GM23338 (cell line): Measurements from ENCODE around the gene LIX1. TPM values are rescaled to one million over a fixed set of nuclear protein-coding genes. Genes with fewer than 3 reads are reported as not detected.

Experiments
- ATAC-seq: fragments of 200-7000 bp; cut with Tn5 transposase; 3 replicates; pipeline ENCODE4 v1.9.1; 2020
- DNase-seq: peaks from one replicate; pipeline ENCODE4 v3.0.0-alpha.2; 2015; ENCODE audit warnings: low spot score
- H2AFZ ChIP-seq: fragments of 200-600 bp; sonication (generic); 2 replicates; pipeline ENCODE4 v1.8.0; 2016; ENCODE audit warnings: antibody characterized with exemption, mild to moderate bottlenecking, moderate library complexity
- H3F3A ChIP-seq: fragments of 200-600 bp; sonication (generic); replicated peaks from 2 replicates; pipeline ENCODE4 v1.8.0; 2017; ENCODE audit warnings: antibody characterized with exemption, mixed run types, low read depth
- H3K27ac ChIP-seq: fragments of 200-600 bp; sonication (generic); 2 replicates; pipeline ENCODE4 v1.6.1; 2016; ENCODE audit warnings: low read depth
- H3K27me3 ChIP-seq: fragments of 200-600 bp; sonication (generic); 2 replicates; pipeline ENCODE4 v1.8.0; 2016; ENCODE audit warnings: mild to moderate bottlenecking, mixed run types, moderate library complexity; ENCODE audit not compliant: insufficient read depth
- H3K36me3 ChIP-seq: fragments of 200-600 bp; sonication (generic); 2 replicates; pipeline ENCODE4 v1.8.0; 2016; ENCODE audit warnings: mild to moderate bottlenecking; ENCODE audit not compliant: insufficient read depth
- H3K4me1 ChIP-seq: fragments of 200-600 bp; sonication (generic); 2 replicates; pipeline ENCODE4 v1.8.0; 2016; ENCODE audit warnings: mild to moderate bottlenecking, moderate library complexity; ENCODE audit not compliant: insufficient read depth
- H3K4me2 ChIP-seq: fragments of 200-600 bp; sonication (generic); 2 replicates; pipeline ENCODE4 v1.7.1; 2017; ENCODE audit warnings: mixed run types
- H3K4me3 ChIP-seq: fragments of 200-600 bp; sonication (generic); 2 replicates; pipeline ENCODE4 v1.6.1; 2016; ENCODE audit warnings: mixed run types
- H3K79me2 ChIP-seq: fragments of 200-600 bp; sonication (generic); replicated peaks from 2 replicates; pipeline ENCODE4 v1.8.0; 2017; ENCODE audit warnings: mild to moderate bottlenecking; ENCODE audit not compliant: insufficient read depth
- H3K9me2 ChIP-seq: fragments of 200-600 bp; sonication (generic); 2 replicates; pipeline ENCODE4 v1.8.0; 2017; ENCODE audit not compliant: insufficient read depth
- H4K20me1 ChIP-seq: fragments of 200-600 bp; sonication (generic); replicated peaks from 2 replicates; pipeline ENCODE4 v1.8.0; 2017; ENCODE audit warnings: mild to moderate bottlenecking; ENCODE audit not compliant: insufficient read depth
- H3K27ac Mint-ChIP-seq: 2 replicates; pipeline ENCODE4 v1.8.0; 2020; ENCODE audit warnings: inconsistent platforms, mild to moderate bottlenecking, moderate library complexity, mixed read lengths
- H3K27me3 Mint-ChIP-seq: 3 replicates; pipeline ENCODE4 v1.8.0; 2022; ENCODE audit warnings: low read depth, mild to moderate bottlenecking, moderate library complexity, mixed read lengths, inconsistent platforms; ENCODE audit not compliant: insufficient read depth, poor library complexity
- H3K36me3 Mint-ChIP-seq: 3 replicates; pipeline ENCODE4 v1.8.0; 2021; ENCODE audit warnings: low read depth, mild to moderate bottlenecking, inconsistent platforms, moderate library complexity, mixed read lengths
- H3K4me1 Mint-ChIP-seq: 3 replicates; pipeline ENCODE4 v1.8.0; 2020; ENCODE audit warnings: mild to moderate bottlenecking, inconsistent platforms, mixed read lengths
- H3K4me3 Mint-ChIP-seq: 3 replicates; pipeline ENCODE4 v1.8.0; 2021; ENCODE audit warnings: moderate library complexity, mild to moderate bottlenecking, inconsistent platforms, mixed read lengths
- H3K9me3 Mint-ChIP-seq: 3 replicates; pipeline ENCODE4 v1.8.0; 2020; ENCODE audit warnings: moderate library complexity, mild to moderate bottlenecking, inconsistent platforms, mixed read lengths
- CREB1 ChIP-seq: fragments of 250-450 bp; sonication (Bioruptor Pico); IDR thresholded peaks from 2 replicates; pipeline ENCODE4 v1.5.0; 2020; ENCODE audit warnings: low read depth, mild to moderate bottlenecking, moderate library complexity
- CTCF ChIP-seq, 2 experiments: fragments of 200-600 bp in 1 of 2; sonication (generic) in 1 of 2; conservative IDR thresholded peaks; 2 replicates each; pipeline versions ENCODE4 v1.5.1 to v1.6.1; 2016 to 2017; ENCODE audit warnings: antibody characterized with exemption in 2 of 2, low read depth in 2 of 2, mild to moderate bottlenecking in 2 of 2, moderate library complexity in 1 of 2
- EZH2 ChIP-seq: fragments of 200-600 bp; sonication (generic); IDR thresholded peaks from one replicate; pipeline ENCODE4 v1.8.0; 2017; ENCODE audit warnings: antibody characterized with exemption, mild to moderate bottlenecking, low read depth; ENCODE audit not compliant: unreplicated experiment
- EZH2phosphoT487 ChIP-seq: fragments of 200-600 bp; sonication (generic); IDR thresholded peaks from one replicate; pipeline ENCODE4 v1.8.1; 2018; ENCODE audit warnings: antibody characterized with exemption; ENCODE audit not compliant: unreplicated experiment
- JUNB ChIP-seq: IDR thresholded peaks from one replicate; pipeline ENCODE4 v1.6.1; 2016; ENCODE audit warnings: antibody characterized with exemption; ENCODE audit not compliant: unreplicated experiment
- ZNF114 ChIP-seq: fragments of 250-450 bp; sonication (Bioruptor Pico); IDR thresholded peaks from 2 replicates; pipeline ENCODE4 v1.5.0; 2020; ENCODE audit warnings: mild to moderate bottlenecking, moderate library complexity
- ZNF331 ChIP-seq: fragments of 250-450 bp; sonication (Bioruptor Pico); IDR thresholded peaks from 2 replicates; pipeline ENCODE4 v1.5.0; 2020; ENCODE audit warnings: low read depth, mild to moderate bottlenecking, moderate library complexity
- polyA plus RNA-seq: library from polyadenylated mRNA; unstranded; fragments of >200 nt; fragmentation: Nextera tagmentation; extraction: Ambion mirVana; gene quantifications from 2 replicates; pipeline ENCODE4 v1.2.1, GENCODE V29; 2016
- total RNA-seq: library from RNA; depleted of rRNA; stranded (reverse); fragments of >200 nt; shearing (Covaris generic); gene quantifications from 2 replicates; pipeline ENCODE4 v1.2.3, GENCODE V29; 2014

LIX1 gene
- total and polyA plus RNA-seq, 2 experiments from 2014 or later = 0.13 TPM; not detected in 1

- TF ChIP-seq CTCF (conservative IDR thresholded peaks at IDR 0.05; ENCODE audit: low read depth in 2 of 2) (no peak), CREB1 (CRISPR knock-in tag) (no peak), ZNF114 (no peak), ZNF331 (CRISPR knock-in tag) (no peak), EZH2 (no peak), JUNB (no peak), EZH2phosphoT487 (no peak)
Measured at GRCh38 chr5:97118261-97119006, 24.0 kb downstream of the LIX1 start (continued).

GRCh38 chr5:97115932-97116331, 26.5 kb downstream of the LIX1 start:
- TF ChIP-seq EZH2phosphoT487 (no peak), ZNF331 (CRISPR knock-in tag) (no peak)
- Histone ChIP-seq H3K4me3 (no peak overlapping the region), H3K79me2 (no peaks in the 10 kb centered on the region), H3K27me3 (no peaks in the 10 kb centered on the region), H3K4me2 (no peak overlapping the region), H4K20me1 (no peaks in the 10 kb centered on the region), H3K36me3 (no peaks in the 10 kb centered on the region), H3F3A (no peaks in the 10 kb centered on the region), H2AFZ (no peak overlapping the region), H3K9me2 (no peaks in the 10 kb centered on the region; the same call in 1 of the 2 replicates), H3K27ac (no peak overlapping the region), H3K4me1 (peaks cover 24% of the 10 kb centered on the region)
- Mint-ChIP-seq H3K36me3 (no peaks in the 10 kb centered on the region), H3K27me3 (peaks cover 3% of the 10 kb centered on the region), H3K9me3 (no peaks in the 10 kb centered on the region), H3K4me3 (no peak overlapping the region), H3K4me1 (peaks cover 29% of the 10 kb centered on the region), H3K27ac (no peak overlapping the region)
- DNase-seq (no peak), ATAC-seq (no peak)

- no peaks in the 10 kb centered on the region for H3K79me2 ChIP-seq
- Mint-ChIP-seq H3K9me3 (no peaks in the 10 kb centered on the region), H3K4me1 (peaks cover 32% of the 10 kb centered on the region), H3K27me3 (peaks cover 5% of the 10 kb centered on the region), H3K27ac (no peak overlapping the region), H3K36me3 (no peaks in the 10 kb centered on the region), H3K4me3 (no peak overlapping the region)
- peaks cover 24% of the 10 kb centered on the region for H3K4me1 ChIP-seq
- ATAC-seq = no peak
- no peak overlapping the region for H3K27ac ChIP-seq
- TF ChIP-seq EZH2phosphoT487 = no peak
- H3K9me2 ChIP-seq = no peaks in the 10 kb centered on the region; the same call in 1 of the 2 replicates
- no peak overlapping the region for H3K4me3 ChIP-seq
- no peak overlapping the region for H2AFZ ChIP-seq
- H3K4me2 ChIP-seq = no peak overlapping the region
- no peaks in the 10 kb centered on the region for H3K27me3 ChIP-seq
- no peaks in the 10 kb centered on the region for H3F3A ChIP-seq
- H3K36me3 ChIP-seq = no peaks in the 10 kb centered on the region
- H4K20me1 ChIP-seq = no peaks in the 10 kb centered on the region
- no peak for DNase-seq
Measured at GRCh38 chr5:97112230-97112629, 30.2 kb downstream of the LIX1 start.
